COR-L47 (cell line): ENCODE measurements around the gene GBA3.

ENCODE experiments used
- DNase-seq: peaks from one replicate; lab custom pipeline; 2025; lab: John Stamatoyannopoulos, UW

Gene GBA3

DNA sequence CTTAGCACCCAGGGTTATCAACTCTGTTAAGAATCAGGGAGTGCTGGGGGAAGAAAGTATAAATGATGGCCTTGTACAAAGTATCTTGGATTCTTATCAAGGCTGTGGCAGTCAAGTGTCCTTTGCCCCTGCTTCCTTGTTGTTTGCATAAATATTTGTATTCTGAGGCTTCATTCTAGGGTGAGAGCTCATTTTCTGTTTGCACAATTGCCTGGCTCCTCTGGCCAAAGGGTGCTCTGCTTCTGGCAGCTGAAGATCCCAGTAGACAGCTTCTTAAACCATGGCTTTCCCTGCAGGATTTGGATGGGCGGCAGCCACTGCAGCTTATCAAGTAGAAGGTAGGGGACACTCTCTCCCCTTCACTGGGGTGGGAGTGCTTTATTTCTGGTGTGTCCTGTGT, at the start of gene GBA3:
Gene GBA3 (plus strand): TSS at position 202 of the 400 bp plus-strand sequence.
- no peak for DNase-seq

DNA sequence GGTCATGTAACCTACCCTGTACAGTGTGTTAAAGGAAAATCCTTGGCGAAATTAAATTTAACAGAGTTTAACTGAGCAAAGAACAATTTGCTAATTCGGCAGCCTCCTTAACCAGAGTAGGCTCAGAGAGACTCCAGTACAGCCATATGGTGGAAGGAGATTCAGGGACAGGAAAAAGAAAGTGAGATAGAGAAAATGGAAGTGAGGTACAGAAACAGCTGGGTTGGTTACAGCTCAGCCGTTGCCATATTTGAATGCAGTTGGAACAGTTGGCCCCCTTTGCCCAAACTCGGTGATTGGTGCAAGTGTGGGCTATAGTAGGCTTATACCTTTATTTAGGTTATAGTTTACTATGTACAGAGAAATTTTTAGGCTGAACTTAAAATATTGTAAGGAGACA, 48.8 kb upstream of the GBA3 start:
- no peak for DNase-seq

DNA sequence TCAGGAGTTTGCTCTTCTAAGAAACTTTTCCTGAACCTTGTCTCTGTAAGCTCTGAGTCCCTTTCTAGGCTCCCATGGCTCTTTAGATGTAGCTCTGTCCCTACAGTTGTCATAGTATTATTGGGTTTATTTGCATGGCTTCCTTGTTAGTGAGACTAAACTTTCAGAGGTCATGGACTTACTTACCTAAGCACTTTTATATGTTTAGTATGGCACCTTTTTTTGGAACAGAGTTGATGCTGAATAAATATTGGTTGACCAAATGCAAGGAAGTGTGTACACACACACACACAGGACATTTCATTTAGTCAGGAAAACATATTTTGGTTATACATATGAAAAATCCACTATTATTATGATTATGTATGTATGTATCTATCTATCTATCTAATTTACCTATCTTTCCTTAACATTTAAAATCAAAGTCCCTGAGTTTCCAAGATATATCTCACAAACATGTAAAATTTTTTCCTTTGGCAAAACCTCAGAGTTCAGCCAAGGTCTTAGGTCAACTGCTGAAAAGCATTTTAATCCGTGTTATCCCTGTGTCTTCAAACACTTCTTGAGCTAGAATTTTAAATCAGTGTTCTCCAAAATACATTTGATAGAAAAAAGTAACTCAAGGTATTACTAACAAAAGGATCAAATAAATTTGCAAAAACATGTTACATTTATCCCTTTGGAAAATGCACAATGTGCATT, 47.1 kb upstream of the GBA3 start:
- DNase-seq = no peak

DNA sequence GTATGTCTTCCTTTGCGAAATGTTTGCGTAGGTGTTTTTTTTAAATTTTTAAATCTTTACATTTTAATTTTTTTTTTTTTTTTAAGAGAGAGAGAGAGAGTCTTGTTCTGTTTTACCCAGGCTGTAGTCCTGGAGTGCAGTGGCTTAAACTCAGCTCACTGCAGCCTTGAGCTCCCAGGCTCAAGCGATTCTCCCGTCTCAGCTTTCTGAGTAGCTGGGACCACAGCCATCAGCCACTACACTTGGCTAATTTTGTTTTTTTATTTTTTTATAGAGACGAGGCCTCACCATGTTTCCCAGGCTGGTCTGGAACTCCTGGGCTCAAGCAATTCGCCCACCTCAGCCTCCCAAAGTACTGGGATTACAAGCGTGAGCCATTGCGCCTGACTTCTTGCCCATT, 43.7 kb upstream of the GBA3 start:
- DNase-seq = no peak

DNA sequence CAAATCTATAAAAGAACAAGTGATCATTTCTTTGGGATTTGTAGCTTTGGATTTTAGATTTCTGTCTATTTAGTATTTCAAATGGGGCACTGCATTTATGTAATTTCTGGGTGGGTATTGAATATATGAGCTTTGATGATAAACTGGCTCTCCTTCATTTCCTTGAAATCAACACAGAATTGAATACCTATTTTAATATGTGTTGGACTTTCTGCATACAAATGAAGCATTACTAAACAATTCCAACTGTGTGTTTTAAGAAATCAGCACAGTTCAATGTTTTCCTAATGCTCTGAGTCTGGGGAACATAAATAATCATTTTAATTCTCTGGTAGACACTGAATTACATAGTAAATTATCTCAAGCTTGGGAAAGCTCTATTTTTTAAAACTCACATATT, 42.0 kb upstream of the GBA3 start:
- DNase-seq = no peak

DNA sequence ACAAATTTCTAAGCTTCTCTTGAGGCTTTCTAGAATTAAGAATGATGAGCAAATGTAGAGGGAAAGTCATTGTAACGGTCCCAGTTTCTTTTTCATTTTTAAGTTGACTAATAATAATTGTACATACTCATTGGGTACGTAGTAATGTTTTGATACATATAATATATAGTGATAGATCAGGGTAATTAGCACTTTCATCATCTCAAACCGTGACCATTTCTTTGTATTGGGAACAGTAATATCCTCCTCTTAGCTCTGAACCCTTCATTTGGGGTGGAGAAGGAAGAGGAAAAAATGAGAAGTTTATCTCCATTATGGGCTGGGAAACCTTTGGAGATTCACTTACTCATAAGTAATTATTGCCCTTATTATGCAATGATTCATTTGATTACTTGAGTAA, 39.0 kb upstream of the GBA3 start:
- no peak for DNase-seq

DNA sequence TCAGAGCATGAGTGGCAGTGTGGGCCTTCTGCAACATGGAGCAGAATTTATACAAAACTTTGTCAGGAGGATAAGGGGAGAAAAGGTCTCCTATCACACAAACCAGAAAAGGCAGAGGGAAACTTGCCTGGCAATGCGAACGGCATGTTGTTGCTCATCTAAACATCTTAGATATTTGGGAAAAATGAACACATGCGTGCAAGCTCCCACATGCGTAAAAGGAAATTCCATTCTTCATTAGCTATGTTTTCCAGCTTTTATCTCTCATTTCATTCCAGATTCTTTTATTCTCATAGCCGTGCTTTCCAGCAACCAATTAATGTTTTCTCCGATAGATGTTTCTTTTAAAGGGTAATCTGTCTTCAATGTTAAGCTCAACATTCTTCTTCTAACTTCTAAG, 31.3 kb upstream of the GBA3 start:
- no peak for DNase-seq

DNA sequence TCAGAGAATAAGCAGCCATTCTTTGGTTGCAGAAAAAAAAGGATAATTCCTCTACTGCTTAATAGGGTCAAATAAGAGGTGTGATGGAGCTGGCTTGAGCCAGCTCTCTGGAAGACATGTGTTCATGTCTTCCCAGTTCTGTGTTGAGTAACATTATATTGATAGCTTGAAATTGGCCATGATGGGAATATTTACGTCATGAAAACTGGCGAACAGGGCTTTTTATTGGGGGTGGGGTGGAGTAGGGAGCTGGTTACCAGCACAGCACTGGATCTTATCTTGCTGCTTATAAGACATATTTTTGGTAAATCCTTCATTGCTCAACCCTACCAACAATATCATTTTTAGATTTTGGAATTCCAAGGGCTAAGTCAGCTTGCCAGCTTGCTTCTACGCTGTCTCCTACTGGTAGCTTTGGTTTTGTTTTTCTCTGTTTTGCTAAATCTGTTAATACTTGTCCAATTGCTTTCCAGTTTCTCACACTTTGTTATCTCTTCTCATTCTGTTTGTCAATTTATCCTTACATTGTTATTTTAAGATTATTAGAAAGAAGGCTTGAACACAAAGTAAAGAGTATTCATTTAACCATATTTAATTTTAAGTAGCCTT, 25.3 kb upstream of the GBA3 start:
- no peak for DNase-seq

DNA sequence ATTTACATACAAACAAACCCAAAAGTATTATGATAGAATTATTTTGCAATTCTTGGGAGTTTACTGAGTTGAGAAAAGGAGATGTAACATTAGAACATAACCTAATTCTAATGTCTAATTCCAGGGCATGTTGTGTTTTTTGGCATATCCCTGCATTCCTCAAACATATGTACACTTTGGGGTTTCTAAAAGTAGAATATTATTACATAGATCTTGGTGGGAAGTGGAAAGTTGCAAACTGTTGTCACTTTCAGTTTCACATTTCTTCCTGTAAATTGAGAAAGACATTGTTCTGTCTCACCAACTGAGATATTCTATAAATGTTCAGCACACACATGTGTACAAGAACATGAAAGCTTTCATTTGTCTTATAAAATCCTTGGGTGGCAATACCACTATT, 24.4 kb upstream of the GBA3 start:
- no peak for DNase-seq

DNA sequence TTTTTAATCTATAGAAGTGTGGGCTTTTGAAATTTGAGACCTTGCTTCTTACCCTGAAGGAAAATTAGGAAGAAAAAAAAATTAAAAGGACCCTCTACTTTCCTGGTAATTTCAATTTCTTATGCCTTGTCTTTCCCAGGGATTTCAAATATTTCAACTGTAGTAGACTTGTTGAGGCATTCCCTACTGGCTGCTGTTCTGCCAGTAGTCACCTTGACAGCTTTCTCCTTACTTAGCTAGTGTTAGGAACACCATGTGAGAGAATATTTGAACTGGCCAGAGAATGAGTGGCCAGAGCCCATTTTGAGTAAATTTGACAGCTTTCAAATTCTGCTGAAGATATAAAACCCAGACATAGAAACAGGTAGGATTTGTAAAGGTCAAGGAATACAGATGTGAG, 24.0 kb upstream of the GBA3 start:
- DNase-seq = no peak

DNA sequence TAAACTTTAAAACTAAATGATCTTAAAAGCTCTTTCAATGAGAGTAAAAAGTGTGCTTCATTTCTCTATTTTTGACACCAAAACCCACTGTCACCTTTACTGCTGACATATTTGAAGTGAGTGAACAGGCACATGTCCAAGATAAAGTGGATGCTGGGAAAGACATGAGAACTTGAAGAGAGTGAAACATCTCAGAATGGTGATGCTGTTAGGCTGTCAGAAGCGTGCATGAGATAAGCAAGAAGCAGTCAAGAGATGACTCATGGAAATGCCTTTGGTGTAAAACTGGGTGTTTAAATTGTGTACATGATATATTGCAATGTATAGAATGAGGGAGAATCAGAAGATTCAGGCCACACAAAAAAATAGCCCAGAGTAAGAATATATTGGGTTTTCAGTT, 21.8 kb upstream of the GBA3 start:
- no peak for DNase-seq

DNA sequence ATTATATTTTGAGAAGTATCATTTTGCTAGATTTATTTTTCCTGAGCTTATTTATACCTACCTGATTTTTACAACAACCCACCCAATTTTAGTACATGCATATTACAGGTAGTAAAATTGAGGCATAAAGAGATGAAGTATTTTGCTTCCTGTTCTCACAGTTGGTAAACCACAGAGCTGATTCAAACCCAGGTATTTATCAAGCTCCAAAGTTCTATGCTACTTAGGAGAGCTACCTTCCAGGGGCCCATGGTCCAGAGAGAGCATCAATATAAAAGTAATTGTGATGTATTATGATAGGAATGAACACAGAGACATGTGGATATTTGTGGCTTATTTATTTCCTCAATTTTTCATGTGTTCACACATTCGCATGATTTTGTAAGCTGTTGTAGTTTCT, 20.2 kb upstream of the GBA3 start:
- DNase-seq = no peak

DNA sequence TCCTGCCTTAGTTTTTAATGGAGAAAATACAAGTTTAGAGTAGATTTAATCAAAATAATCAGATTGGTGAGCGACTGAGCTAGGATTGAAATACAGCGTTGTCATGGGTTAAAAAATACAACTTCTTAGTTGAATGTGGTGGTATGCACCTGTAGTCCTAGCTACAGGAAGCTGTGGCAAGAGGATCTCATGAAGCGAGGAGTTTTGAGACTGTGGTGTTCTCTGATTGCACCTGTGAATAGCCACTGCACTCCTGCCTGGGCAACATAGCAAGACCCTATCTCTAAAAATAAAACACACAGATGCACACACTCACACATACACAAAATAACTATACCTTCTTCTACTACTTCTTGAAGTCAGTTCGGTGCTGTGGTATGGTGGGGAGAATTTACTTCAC, 19.8 kb upstream of the GBA3 start:
- DNase-seq = no peak

DNA sequence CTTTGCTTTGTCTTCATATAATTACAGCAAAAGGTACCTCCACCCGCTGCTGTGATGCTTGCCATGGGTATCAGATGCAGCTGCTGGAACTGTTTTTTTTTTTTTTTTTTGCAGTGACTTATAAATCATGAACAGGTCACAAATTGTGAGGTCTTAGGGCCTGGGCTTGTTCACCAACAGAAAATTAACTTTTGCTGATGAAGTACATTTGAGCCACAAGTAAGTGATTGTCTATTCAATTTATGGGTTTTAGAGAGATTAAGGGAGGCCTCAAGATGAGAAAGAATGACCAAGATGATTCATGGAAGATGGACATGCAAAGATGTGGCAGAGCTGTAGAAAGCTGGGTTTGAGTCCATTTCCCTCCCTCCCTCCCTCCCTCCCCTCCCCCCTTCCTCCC, 18.0 kb upstream of the GBA3 start:
- DNase-seq = no peak

DNA sequence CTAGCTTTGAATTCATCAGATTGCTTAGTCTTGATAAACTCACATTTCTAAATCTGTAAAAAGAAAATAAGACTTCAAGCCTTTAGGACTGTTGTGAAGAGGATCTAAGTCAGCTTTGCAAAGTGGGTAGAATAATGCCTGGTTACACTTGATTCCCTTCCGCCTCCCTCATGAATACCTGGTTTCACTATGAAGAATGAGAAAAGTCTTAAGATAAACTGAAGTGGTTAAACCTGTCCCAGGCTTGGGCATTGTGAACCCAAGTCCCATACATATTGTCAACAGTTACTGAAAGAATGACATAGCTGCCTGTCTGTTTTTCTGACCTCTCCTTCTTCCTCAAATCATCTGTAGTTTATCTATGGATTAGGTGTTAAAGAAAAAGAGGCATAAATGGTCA, 16.7 kb upstream of the GBA3 start:
- DNase-seq = no peak

DNA sequence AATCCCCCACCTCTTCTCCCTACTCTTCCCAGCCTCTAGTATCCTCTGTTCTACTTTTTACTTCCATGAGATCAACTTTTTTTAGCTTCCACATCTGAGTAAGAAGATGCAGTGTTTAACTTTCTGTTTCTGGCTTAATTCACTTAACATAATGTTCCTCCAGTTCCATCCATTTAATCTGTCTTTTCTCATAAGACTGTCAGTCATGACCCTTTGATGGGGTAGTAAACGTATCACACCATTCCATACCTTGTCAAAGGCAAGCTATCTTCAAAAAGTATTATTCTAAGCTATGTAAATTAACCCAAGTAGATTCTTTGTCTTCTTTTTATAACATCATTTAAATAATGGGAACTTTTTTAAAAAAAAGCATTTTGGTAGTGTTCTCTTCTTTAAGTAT, 15.0 kb upstream of the GBA3 start:
- no peak for DNase-seq

DNA sequence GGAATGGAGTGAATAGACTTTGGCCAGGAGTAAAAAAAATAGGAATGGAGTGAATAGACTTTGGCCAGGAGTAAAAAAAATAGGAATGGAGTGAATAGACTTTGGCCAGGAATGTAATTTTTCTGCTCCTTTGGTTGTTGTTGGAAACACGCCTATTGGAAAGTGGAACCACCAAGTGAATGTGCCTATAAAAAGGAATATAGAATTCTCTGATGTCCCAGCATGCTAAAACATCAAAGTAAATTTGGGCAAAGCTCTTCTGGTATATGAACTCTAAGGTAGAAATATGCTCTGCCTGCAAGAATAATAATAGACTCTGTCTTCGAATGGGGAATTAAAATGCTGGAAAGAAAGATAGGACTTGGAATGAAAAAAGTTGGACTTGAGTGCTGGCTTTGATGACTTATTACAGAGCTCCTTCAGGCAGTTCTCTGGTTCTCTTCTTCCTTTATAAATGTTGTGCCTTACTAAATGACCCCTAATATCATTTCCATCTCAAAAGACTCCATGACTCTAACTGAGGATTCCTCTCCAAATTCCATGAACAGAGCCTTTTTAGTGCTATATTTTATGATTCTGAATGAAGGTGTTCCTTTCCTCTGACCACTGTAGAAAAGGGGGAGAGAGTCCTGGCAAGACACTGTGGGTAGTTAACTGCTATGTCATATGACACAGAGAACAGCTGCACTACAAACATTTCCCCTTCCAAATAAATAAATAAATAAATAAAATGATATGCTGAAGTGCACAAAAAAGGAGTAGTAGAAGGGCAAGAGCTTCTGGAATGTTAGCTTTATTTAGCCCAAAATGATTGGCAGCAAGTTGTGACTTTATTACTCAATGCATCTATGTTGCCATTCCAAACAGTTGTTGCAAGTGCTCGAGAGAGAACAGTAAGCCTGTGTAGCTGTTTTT, 13.5 kb upstream of the GBA3 start:
- no peak for DNase-seq

DNA sequence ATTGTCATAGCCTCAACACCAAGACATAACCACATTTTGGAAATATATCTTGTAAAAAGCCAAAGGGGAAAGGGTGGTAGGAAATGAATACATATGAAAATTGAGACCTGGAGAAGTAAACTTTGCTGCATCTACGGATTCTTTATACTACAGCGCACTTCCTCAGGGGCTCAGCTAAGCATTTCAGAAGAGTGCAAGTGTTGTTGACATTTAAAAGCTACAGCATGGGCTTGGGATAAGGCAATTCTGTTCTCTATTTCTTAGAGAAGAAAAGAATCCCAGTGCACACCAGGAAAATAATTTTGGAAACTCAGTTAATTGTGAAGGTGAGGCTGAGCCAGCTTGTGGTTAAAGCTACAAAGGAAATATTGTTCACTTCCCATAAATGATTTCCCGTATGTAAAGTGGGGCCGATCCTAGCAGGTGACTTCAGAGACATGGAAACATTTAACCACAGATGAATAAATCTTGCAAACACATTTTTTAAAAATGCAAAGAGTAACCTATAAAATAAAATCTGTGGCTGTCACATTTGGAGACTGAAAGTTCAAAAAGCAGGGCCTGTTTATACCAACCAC, 12.6 kb upstream of the GBA3 start:
- DNase-seq = no peak

DNA sequence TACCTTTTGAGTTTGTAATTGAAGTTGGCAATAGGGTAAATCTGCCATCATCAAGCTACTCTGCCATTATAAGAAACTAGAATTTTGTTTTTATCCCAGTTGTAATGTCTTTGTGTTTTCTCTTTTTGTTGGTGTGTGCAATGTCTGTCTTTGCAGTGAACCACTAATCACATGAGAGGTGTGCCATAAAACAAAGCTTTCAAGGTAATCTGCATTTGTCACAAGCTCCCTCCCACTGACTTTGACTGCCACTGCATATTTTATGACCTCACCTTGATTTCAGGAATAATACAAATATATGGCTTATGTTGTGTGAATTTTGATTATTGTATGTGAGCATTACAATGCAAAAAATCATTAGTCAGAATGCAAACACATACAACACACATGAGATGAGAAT, 9.0 kb upstream of the GBA3 start:
- DNase-seq = no peak

DNA sequence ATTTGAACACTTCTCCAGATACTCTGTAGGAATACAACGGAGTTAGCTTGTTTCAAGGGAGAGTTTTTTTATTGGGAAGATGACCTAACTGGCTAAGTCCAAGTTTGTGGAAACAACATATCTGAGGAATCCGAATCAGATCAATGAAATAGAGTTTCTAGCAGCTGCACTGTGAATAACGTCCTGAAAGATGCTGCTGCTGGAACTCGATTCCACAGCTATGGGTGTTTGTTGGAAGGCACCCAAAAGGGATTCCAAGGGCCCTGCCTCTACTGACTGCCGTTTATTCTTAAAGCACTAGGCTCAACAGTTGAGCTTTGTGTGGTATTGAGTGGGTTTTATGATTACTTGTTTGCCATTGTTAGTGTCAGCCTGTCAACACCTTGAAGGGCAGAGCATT, 6.6 kb upstream of the GBA3 start:
- DNase-seq = peak; percentile 34

DNA sequence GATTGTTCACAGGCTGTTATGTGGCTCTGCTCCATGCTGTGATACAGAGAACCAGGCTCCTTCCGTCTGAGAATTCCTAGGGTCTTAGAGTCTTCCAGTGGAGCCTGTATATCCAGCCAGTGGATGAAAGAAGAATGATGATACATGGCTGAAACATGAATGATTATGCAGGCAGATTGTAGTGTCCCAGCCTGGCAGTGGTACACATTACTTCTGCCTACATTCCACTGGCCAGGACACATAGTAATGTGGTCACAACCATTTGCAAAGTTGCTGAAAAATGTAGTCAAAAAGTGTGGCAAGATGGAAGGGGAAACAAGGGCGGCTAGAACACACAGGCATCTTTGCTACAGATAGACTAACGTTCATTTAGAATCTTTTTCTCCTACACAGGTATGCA, 4.5 kb upstream of the GBA3 start:
- DNase-seq = no peak

DNA sequence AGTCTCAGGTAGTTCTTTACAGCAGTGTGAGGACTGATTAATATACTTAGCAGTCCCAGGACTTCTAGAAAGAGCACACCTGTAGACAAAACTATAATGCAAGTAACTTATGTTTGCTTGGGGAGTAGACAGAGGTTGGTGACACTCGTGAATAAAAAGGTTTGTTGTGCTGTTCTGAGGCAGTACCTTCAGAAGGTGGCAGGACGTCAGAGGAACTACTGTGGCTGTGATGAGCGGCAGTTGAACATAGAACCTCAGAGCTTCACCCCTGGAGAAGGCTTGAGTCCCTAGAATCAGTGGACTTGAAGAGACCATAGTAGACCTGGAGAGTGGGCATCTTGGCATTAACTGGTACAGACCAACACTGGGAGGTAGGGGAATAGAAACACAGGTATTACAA, 3.3 kb upstream of the GBA3 start:
- no peak for DNase-seq

DNA sequence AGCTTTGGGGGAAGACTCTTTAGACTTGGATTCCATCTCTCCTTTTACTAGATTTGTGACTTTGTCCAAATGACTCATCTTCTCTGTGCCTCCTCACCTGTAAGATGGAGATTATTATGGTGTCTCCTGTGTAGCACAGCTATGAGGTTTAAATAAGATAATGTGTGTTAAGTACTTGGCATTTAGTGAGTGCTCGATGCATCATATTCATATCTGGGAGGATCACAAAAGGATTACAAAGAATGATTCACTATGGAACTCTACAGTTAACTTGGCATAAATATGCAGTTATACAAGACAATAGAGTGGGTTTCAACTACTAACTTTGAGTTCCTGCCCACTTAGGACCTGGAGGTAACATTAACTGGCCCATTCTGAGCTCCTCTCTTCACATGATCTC, 2.3 kb downstream of the GBA3 start:
- no peak for DNase-seq
